ENCODE results near the gene HBE1. TPM values are rescaled to one million over a fixed set of nuclear protein-coding genes. Genes with fewer than 3 reads are reported as not detected.
A peak's percentile ranks its signal among the peaks of the same experiment; 100 is the strongest.

HBE1 gene
- total and polyA plus RNA-seq, 9 of the 15 experiments (the other 6 are each of a cell fraction or from before 2014, with no cell fraction given), result 612 to 10,250 (median 2,181) TPM

DNA sequence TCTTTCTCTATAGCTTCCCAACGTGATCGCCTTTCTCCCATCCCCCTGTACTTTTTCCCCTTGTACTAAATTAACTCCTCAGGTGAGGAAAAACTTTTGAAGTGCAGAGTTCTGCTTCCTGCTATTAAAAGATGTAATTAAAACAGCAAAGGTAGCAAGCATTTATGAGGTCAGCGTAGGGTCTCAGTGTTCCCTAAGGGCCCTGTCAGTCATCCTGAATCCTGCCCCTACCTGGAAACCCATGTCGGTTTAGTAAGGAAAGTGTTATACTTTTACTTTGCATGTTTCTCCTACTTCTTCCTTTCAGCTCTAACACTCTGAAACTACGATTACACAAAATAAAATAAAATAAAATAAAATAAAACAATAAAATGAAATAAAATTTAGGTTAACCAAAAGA is 41.6 kb downstream of the HBE1 start:
- no TSS peak for BruUV-seq (replicated peaks)
- H3K79me2 ChIP-seq (ENCODE audit: control insufficient read depth, insufficient read depth, low read length), result no peaks in the 10 kb centered on the region
- peak overlapping the region; percentile 25; the same call in 1 of the 2 replicates for H2AFZ ChIP-seq (ENCODE audit: low read depth, low read length)
- no peaks in the 10 kb centered on the region for H3K9me1 ChIP-seq (ENCODE audit: control insufficient read depth, insufficient read depth, low read length)
- ChIA-PET POLR2A (interaction anchor here (0.8 kb wide), 1 partner anchor 14 kb away, joined by 5 read pairs; no protein-coding TSS in a partner anchor), CTCF (ENCODE audit: low intra/inter-chr PET ratio) (no interaction called here)
- H3K4me3 ChIP-seq, result no peak overlapping the region
- H3K4me2 ChIP-seq (ENCODE audit: insufficient read depth, low read length), result no peak overlapping the region
- H3K9ac ChIP-seq (ENCODE audit: insufficient read depth in 1 of 2, low read depth in 2 of 2, low read length in 2 of 2), result no peak overlapping the region
- H3K27ac ChIP-seq (ENCODE audit: extremely low read depth, low read depth, low read length), result no peak overlapping the region
- H3K27me3 ChIP-seq (ENCODE audit: control insufficient read depth in 2 of 2, insufficient read depth in 2 of 2, low read length in 2 of 2), result no peaks in the 10 kb centered on the region
- peaks cover 9 to 27% of the 10 kb centered on the region in 2 experiments; a peak in 4 of 5 replicates for H3K4me1 ChIP-seq (replicated peaks in 1 of 2; ENCODE audit: control insufficient read depth in 2 of 2, insufficient read depth in 2 of 2, low read length in 2 of 2)
- TF ChIP-seq CTCF (IDR thresholded peaks at IDR 0.05 in 2 of 3, conservative IDR thresholded peaks at IDR 0.05 in 1 of 3; ENCODE audit: insufficient read depth in 2 of 3, low read depth in 1 of 3, low read length in 3 of 3), result no peak
- TF ChIP-seq, protein P1, sequence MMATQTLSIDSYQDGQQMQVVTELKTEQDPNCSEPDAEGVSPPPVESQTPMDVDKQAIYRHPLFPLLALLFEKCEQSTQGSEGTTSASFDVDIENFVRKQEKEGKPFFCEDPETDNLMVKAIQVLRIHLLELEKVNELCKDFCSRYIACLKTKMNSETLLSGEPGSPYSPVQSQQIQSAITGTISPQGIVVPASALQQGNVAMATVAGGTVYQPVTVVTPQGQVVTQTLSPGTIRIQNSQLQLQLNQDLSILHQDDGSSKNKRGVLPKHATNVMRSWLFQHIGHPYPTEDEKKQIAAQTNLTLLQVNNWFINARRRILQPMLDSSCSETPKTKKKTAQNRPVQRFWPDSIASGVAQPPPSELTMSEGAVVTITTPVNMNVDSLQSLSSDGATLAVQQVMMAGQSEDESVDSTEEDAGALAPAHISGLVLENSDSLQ (IDR thresholded peaks at IDR 0.05), result peak; percentile 91
- FAIRE-seq (no peak), ATAC-seq (no peak), DNase-seq (ENCODE audit: extremely low read depth in 1 of 4, low spot score in 3 of 4) (no peak)
- intact Hi-C loops (cut with micrococcal nuclease) (no loop called here), in situ Hi-C loops (cut with MboI) (no loop called here)
- no peaks in the 10 kb centered on the region for H3K9me3 ChIP-seq (replicated peaks; ENCODE audit: control insufficient read depth, insufficient read depth, low read depth, low read length)
- 51% methylated on average over 5 of the region's 5 CpGs for WGBS (ENCODE audit: insufficient coverage, low coverage, missing lambda C conversion rate)
- H3K36me3 ChIP-seq (ENCODE audit: control insufficient read depth, insufficient read depth, low read length), result no peaks in the 10 kb centered on the region
- no peaks in the 10 kb centered on the region for H4K20me1 ChIP-seq (replicated peaks; ENCODE audit: control insufficient read depth, insufficient read depth, low read length)

All from K562 (cell line).